Suprapubic skin (tissue), 4 donors: ENCODE data around the gene TEAD2. TPM values are rescaled to one million over a fixed set of nuclear protein-coding genes. Genes with fewer than 3 reads are reported as not detected.
A peak's percentile ranks its signal among the peaks of the same experiment; 100 is the strongest.
"Not testable (repeated sequence)": the region's sequence is repeated elsewhere in the genome, so short reads cannot be mapped to it uniquely, and the experiment has no call there.

Experiments
- DNase-seq, 2 donors: peaks; one replicate each; pipeline ENCODE4 v3.0.0-alpha.2; 2019; ENCODE audit warnings: low spot score in 2 of 2
- H3K27ac ChIP-seq: fragments of 200-600 bp; sonication (generic); one replicate; pipeline ENCODE4 v1.5.1; 2019
- H3K27me3 ChIP-seq: fragments of 200-600 bp; sonication (generic); one replicate; pipeline ENCODE4 v1.5.1; 2019
- H3K36me3 ChIP-seq: fragments of 200-600 bp; sonication (generic); one replicate; pipeline ENCODE4 v1.5.1; 2019
- H3K4me1 ChIP-seq: fragments of 200-600 bp; sonication (generic); one replicate; pipeline ENCODE4 v1.5.1; 2019
- H3K4me3 ChIP-seq: fragments of 200-600 bp; sonication (generic); one replicate; pipeline ENCODE4 v1.5.1; 2019; ENCODE audit warnings: mild to moderate bottlenecking
- H3K9me3 ChIP-seq: fragments of 200-600 bp; sonication (generic); one replicate; pipeline ENCODE4 v1.5.1; 2019
- EP300 ChIP-seq: sonication (generic); formaldehyde crosslinking; IDR thresholded peaks from one replicate; pipeline ENCODE4 v1.6.1; 2017; ENCODE audit warnings: antibody characterized with exemption
- POLR2A ChIP-seq, 2 donors: fragments of 450-650 bp; IDR thresholded peaks; one replicate each; pipeline ENCODE4 v1.6.1; 2017; ENCODE audit warnings: antibody characterized with exemption in 2 of 2, mild to moderate bottlenecking in 2 of 2, moderate library complexity in 2 of 2
- POLR2AphosphoS5 ChIP-seq, 3 donors: sonication (generic); formaldehyde crosslinking; IDR thresholded peaks; one replicate each; pipeline ENCODE4 v1.6.1; 2017; ENCODE audit warnings: antibody characterized with exemption in 3 of 3
- WGBS: methylation state at CpG from one replicate; pipeline ENCODE4 v1.1.5; 2018; 5-methylcytosine and 5-hydroxymethylcytosine counted together
- total RNA-seq, 4 donors: library from RNA; depleted of rRNA; stranded (reverse); fragments of >200 nt; gene quantifications; one replicate each; pipeline ENCODE4 v1.1.0, GENCODE V29; 2016
- TF ChIP-seq, protein P1 (sequence below), 2 donors: fragments of 200-600 bp in 1 of 2; fragments of 450-650 bp in 1 of 2; sonication (generic) in 1 of 2; IDR thresholded peaks; one replicate each; pipeline ENCODE4 v1.5.1; 2016 to 2019; ENCODE audit warnings: antibody characterized with exemption in 2 of 2, mild to moderate bottlenecking in 1 of 2, moderate library complexity in 1 of 2

TEAD2 gene
- total RNA-seq, 4 donors from 2014 or later, result 10.6 to 15.4 (median 13.2) TPM

GRCh38 chr19:49315111-49315510, 47.1 kb downstream of the TEAD2 start:
- no peaks in the 10 kb centered on the region for H3K9me3 ChIP-seq

GRCh38 chr19:49309087-49309486, 53.1 kb downstream of the TEAD2 start:
- 92% methylated on average over 6 of the region's 6 CpGs for WGBS
- no peak for TF ChIP-seq POLR2A (IDR thresholded peaks at IDR 0.05)
- TF ChIP-seq, protein P1, sequence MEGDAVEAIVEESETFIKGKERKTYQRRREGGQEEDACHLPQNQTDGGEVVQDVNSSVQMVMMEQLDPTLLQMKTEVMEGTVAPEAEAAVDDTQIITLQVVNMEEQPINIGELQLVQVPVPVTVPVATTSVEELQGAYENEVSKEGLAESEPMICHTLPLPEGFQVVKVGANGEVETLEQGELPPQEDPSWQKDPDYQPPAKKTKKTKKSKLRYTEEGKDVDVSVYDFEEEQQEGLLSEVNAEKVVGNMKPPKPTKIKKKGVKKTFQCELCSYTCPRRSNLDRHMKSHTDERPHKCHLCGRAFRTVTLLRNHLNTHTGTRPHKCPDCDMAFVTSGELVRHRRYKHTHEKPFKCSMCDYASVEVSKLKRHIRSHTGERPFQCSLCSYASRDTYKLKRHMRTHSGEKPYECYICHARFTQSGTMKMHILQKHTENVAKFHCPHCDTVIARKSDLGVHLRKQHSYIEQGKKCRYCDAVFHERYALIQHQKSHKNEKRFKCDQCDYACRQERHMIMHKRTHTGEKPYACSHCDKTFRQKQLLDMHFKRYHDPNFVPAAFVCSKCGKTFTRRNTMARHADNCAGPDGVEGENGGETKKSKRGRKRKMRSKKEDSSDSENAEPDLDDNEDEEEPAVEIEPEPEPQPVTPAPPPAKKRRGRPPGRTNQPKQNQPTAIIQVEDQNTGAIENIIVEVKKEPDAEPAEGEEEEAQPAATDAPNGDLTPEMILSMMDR (IDR thresholded peaks at IDR 0.05), result no peak
- no peak for TF ChIP-seq EP300
- no peak for TF ChIP-seq POLR2AphosphoS5 (IDR thresholded peaks at IDR 0.05)
- DNase-seq, result no peak
- no peaks in the 10 kb centered on the region for H3K9me3 ChIP-seq
- no peak overlapping the region for H3K4me3 ChIP-seq
- no peaks in the 10 kb centered on the region for H3K27me3 ChIP-seq
- no peak overlapping the region for H3K27ac ChIP-seq
- H3K4me1 ChIP-seq, result no peaks in the 10 kb centered on the region
- H3K36me3 ChIP-seq, result peaks cover 6% of the 10 kb centered on the region

More at GRCh38 chr19:49315111-49315510, 47.1 kb downstream of the TEAD2 start:
- no peak for TF ChIP-seq EP300
- TF ChIP-seq, protein P1 (IDR thresholded peaks at IDR 0.05), result no peak
- no peak for TF ChIP-seq POLR2AphosphoS5 (IDR thresholded peaks at IDR 0.05)
- no peak for TF ChIP-seq POLR2A (IDR thresholded peaks at IDR 0.05)
- H3K27me3 ChIP-seq, result no peaks in the 10 kb centered on the region
- 86% methylated on average over 1 of the region's 1 CpG for WGBS
- no peak overlapping the region for H3K27ac ChIP-seq
- no peaks in the 10 kb centered on the region for H3K4me1 ChIP-seq
- H3K4me3 ChIP-seq, result no peak overlapping the region
- peaks cover 6% of the 10 kb centered on the region for H3K36me3 ChIP-seq
- no peak for DNase-seq

GRCh38 chr19:49306734-49307133, 55.5 kb downstream of the TEAD2 start:
- 74% methylated on average over 7 of the region's 7 CpGs for WGBS
- not testable (repeated sequence) for H3K27me3 ChIP-seq, H3K4me3 ChIP-seq, H3K27ac ChIP-seq, H3K9me3 ChIP-seq, H3K36me3 ChIP-seq, H3K4me1 ChIP-seq, DNase-seq

DNA sequence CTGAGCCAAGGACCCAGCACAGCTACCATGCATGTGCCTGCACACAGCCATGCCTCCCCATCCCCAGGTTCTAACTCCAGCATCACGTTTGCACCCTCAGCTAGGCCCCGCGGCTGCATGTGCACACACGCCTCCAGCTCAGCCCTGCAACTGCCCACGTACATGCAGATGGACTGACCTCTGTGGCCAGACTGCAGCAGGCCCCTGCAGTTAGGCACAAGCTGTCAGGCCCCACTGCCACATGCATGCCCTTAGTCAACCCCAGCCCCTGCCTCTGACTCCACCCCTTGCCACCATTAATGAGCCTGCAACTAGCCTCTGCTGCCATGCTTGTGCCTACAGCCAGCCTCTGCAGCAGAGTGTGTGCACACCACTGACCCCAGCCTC, 60.4 kb downstream of the TEAD2 start:
- no peaks in the 10 kb centered on the region for H3K36me3 ChIP-seq
- H3K27me3 ChIP-seq, result no peaks in the 10 kb centered on the region
- TF ChIP-seq POLR2A (IDR thresholded peaks at IDR 0.05), result no peak
- TF ChIP-seq EP300, result no peak
- TF ChIP-seq, protein P1 (IDR thresholded peaks at IDR 0.05), result no peak
- no peak for TF ChIP-seq POLR2AphosphoS5 (IDR thresholded peaks at IDR 0.05)
- WGBS, result 82% methylated on average over 5 of the region's 5 CpGs
- H3K4me3 ChIP-seq, result no peak overlapping the region
- H3K9me3 ChIP-seq, result no peaks in the 10 kb centered on the region
- peaks cover 6% of the 10 kb centered on the region for H3K4me1 ChIP-seq
- no peak for DNase-seq
- no peak overlapping the region for H3K27ac ChIP-seq

DNA sequence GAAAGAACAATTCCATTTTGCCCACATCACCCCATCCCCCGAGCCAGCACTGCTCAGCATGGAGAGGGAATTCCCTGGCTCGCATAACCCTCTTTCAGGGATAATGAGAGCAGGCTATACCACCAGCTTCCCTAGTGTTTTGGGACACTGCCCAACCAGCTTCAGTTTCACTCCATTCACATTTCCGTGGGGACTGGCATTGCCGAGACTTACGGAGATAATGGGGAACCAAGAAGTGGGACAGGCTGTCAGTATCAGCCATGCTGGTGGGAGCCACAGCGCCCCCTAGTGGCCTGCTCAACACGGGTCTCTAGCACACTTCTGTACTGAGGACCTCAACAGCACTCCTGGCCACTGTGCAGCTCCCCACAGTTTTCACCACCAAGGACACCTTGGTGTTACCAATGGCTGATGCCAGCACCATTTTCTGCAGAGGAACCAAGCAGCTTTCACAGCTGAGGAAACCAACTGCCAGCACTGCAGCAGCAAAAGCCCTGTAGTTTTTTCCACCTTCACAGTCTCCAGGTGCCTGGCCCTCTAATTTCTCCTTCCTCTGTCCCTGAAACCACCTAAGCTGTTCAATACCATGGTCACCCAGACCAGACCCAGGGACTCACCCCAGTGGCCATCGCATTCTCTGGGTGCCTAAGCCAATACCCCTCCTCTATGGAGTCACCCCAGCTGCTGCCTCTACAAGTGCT, 60.9 kb downstream of the TEAD2 start:
- Histone ChIP-seq H3K4me1 (peaks cover 6% of the 10 kb centered on the region), H3K36me3 (no peaks in the 10 kb centered on the region), H3K27me3 (no peaks in the 10 kb centered on the region), H3K9me3 (no peaks in the 10 kb centered on the region), H3K27ac (no peak overlapping the region), H3K4me3 (peak overlapping the region; percentile 18)
- TF ChIP-seq, protein P1 (IDR thresholded peaks at IDR 0.05), result peak; percentile 62 to 86
- TF ChIP-seq POLR2AphosphoS5 (IDR thresholded peaks at IDR 0.05), result no peak
- WGBS, result 20% methylated on average over 8 of the region's 8 CpGs
- DNase-seq, result peak; percentile 82 to 89

- H3K36me3 ChIP-seq, H3K9me3 ChIP-seq, H3K4me3 ChIP-seq, DNase-seq, H3K4me1 ChIP-seq, H3K27ac ChIP-seq, H3K27me3 ChIP-seq: not testable (repeated sequence)
- 73% methylated on average over 3 of the region's 3 CpGs for WGBS
These were observed 63.6 kb downstream of the TEAD2 start for GRCh38 chr19:49298653-49299052.
